H9 (cell line): Measurements from ENCODE around the gene LMCD1. TPM values are rescaled to one million over a fixed set of nuclear protein-coding genes. Genes with fewer than 3 reads are reported as not detected.

ENCODE experiments used
- DNase-seq: peaks from one replicate; pipeline ENCODE4 v3.0.0-alpha.2; 2017
- H2AFZ ChIP-seq: one replicate; pipeline ENCODE4 v1.6.1; 2013; ENCODE audit warnings: mild to moderate bottlenecking, low read length, control low read depth, moderate library complexity
- H2AK5ac ChIP-seq: 2 replicates; pipeline ENCODE4 v1.6.1; 2013; ENCODE audit warnings: low read length, control low read depth, mixed read lengths; ENCODE audit not compliant: insufficient read length
- H2BK120ac ChIP-seq: one replicate; pipeline ENCODE4 v1.6.1; 2013; ENCODE audit warnings: low read depth, mild to moderate bottlenecking, low read length, control low read depth, inconsistent platforms; ENCODE audit not compliant: poor library complexity, severe bottlenecking
- H2BK12ac ChIP-seq: 2 replicates; pipeline ENCODE4 v1.6.1; 2013; ENCODE audit warnings: low read length, control low read depth, mixed read lengths, low read depth; ENCODE audit not compliant: insufficient read length
- H2BK15ac ChIP-seq: 2 replicates; pipeline ENCODE4 v1.6.1; 2013; ENCODE audit warnings: low read depth, low read length, control low read depth
- H2BK20ac ChIP-seq: one replicate; pipeline ENCODE4 v1.6.1; 2013; ENCODE audit warnings: low read depth, mild to moderate bottlenecking, low read length, control low read depth, inconsistent platforms; ENCODE audit not compliant: poor library complexity, severe bottlenecking
- H2BK5ac ChIP-seq: 2 replicates; pipeline ENCODE4 v1.6.1; 2013; ENCODE audit warnings: low read length, control low read depth, mixed read lengths; ENCODE audit not compliant: insufficient read length
- H3K14ac ChIP-seq: 2 replicates; pipeline ENCODE4 v1.6.1; 2013; ENCODE audit warnings: low read length, control low read depth; ENCODE audit not compliant: insufficient read depth
- H3K18ac ChIP-seq: 2 replicates; pipeline ENCODE4 v1.6.1; 2013; ENCODE audit warnings: low read depth, mild to moderate bottlenecking, mixed read lengths, low read length, control low read depth; ENCODE audit not compliant: insufficient read length
- H3K23ac ChIP-seq: 2 replicates; pipeline ENCODE4 v1.6.1; 2013; ENCODE audit warnings: low read length, control low read depth, mixed read lengths, low read depth; ENCODE audit not compliant: insufficient read length
- H3K23me2 ChIP-seq: 2 replicates; pipeline ENCODE4 v1.6.1; 2013; ENCODE audit warnings: low read depth, mild to moderate bottlenecking, mixed read lengths, low read length, control low read depth; ENCODE audit not compliant: insufficient read length, poor library complexity, severe bottlenecking
- H3K27ac ChIP-seq: 2 replicates; pipeline ENCODE4 v1.5.1; 2013; ENCODE audit warnings: low read length, control low read depth, mixed read lengths, low read depth; ENCODE audit not compliant: insufficient read length
- H3K27me3 ChIP-seq: 2 replicates; pipeline ENCODE4 v1.6.1; 2013; ENCODE audit warnings: low read length, control low read depth, inconsistent platforms; ENCODE audit not compliant: insufficient read depth
- H3K4ac ChIP-seq: 2 replicates; pipeline ENCODE4 v1.6.1; 2013; ENCODE audit warnings: low read depth, mild to moderate bottlenecking, control low read depth, inconsistent platforms, low read length, moderate library complexity
- H3K4me1 ChIP-seq: 2 replicates; pipeline ENCODE4 v1.6.1; 2013; ENCODE audit warnings: low read length, control low read depth, inconsistent platforms; ENCODE audit not compliant: insufficient read depth
- H3K4me2 ChIP-seq: 2 replicates; pipeline ENCODE4 v1.6.1; 2013; ENCODE audit warnings: low read length, control low read depth, mixed read lengths; ENCODE audit not compliant: insufficient read length, insufficient read depth
- H3K56ac ChIP-seq: 2 replicates; pipeline ENCODE4 v1.6.1; 2013; ENCODE audit warnings: low read depth, mild to moderate bottlenecking, mixed read lengths, low read length, control low read depth; ENCODE audit not compliant: insufficient read length
- H3K79me1 ChIP-seq: 2 replicates; pipeline ENCODE4 v1.6.1; 2013; ENCODE audit warnings: low read depth, mild to moderate bottlenecking, moderate library complexity, low read length, control low read depth, inconsistent platforms; ENCODE audit not compliant: insufficient read depth, poor library complexity, severe bottlenecking
- H3K79me2 ChIP-seq: 2 replicates; pipeline ENCODE4 v1.6.1; 2013; ENCODE audit warnings: low read length, control low read depth, inconsistent platforms; ENCODE audit not compliant: insufficient read depth
- H3K9ac ChIP-seq: 2 replicates; pipeline ENCODE4 v1.6.1; 2013; ENCODE audit warnings: low read length, control low read depth, mixed read lengths; ENCODE audit not compliant: insufficient read length; ENCODE audit errors: extremely low read depth
- H3K9me3 ChIP-seq: one replicate; pipeline ENCODE4 v1.6.1; 2013; ENCODE audit warnings: low read depth, low read length, inconsistent platforms; ENCODE audit not compliant: control insufficient read depth
- H3T11ph ChIP-seq: one replicate; pipeline ENCODE4 v1.6.1; 2013; ENCODE audit warnings: mild to moderate bottlenecking, low read length, control low read depth, inconsistent platforms
- H4K20me1 ChIP-seq: one replicate; pipeline ENCODE4 v1.6.1; 2013; ENCODE audit not compliant: control insufficient read depth, insufficient read length, insufficient read depth
- H4K5ac ChIP-seq: 2 replicates; pipeline ENCODE4 v1.6.1; 2013; ENCODE audit warnings: low read depth, mild to moderate bottlenecking, mixed read lengths, low read length, control low read depth; ENCODE audit not compliant: insufficient read length
- H4K8ac ChIP-seq: replicated peaks from 2 replicates; pipeline ENCODE4 v1.6.1; 2013; ENCODE audit warnings: low read length, control low read depth, mixed read lengths, low read depth; ENCODE audit not compliant: insufficient read length
- H4K91ac ChIP-seq: 2 replicates; pipeline ENCODE4 v1.6.1; 2013; ENCODE audit warnings: low read depth, mild to moderate bottlenecking, moderate library complexity, mixed read lengths, low read length, control low read depth; ENCODE audit not compliant: insufficient read length
- H3K27ac Mint-ChIP-seq, 3 experiments: 2 replicates in 2 of 3; 3 replicates in 1 of 3; pipeline ENCODE4 v1.8.0; 2020 to 2021; ENCODE audit warnings: mixed read lengths in 3 of 3, mild to moderate bottlenecking in 1 of 3, moderate library complexity in 1 of 3
- H3K27me3 Mint-ChIP-seq: 2 replicates; pipeline ENCODE4 v1.8.0; 2021; ENCODE audit warnings: low read depth, mild to moderate bottlenecking, moderate library complexity, mixed read lengths
- H3K36me3 Mint-ChIP-seq, 3 experiments: 2 replicates in 2 of 3; 3 replicates in 1 of 3; pipeline ENCODE4 v1.8.0; 2020 to 2021; ENCODE audit warnings: low read depth in 3 of 3, mixed read lengths in 3 of 3; ENCODE audit not compliant: insufficient read depth in 1 of 3
- H3K4me1 Mint-ChIP-seq, 2 experiments: 2 replicates each; pipeline ENCODE4 v1.8.0; 2020; ENCODE audit warnings: mixed read lengths in 2 of 2
- H3K4me3 Mint-ChIP-seq, 2 experiments: 2 replicates in 1 of 2; 3 replicates in 1 of 2; pipeline ENCODE4 v1.8.0; 2020 to 2021; ENCODE audit warnings: mild to moderate bottlenecking in 2 of 2, mixed read lengths in 2 of 2, moderate library complexity in 1 of 2
- H3K9me3 Mint-ChIP-seq, 2 experiments: 2 replicates in 1 of 2; 3 replicates in 1 of 2; pipeline ENCODE4 v1.8.0; 2020; ENCODE audit warnings: mild to moderate bottlenecking in 2 of 2, mixed read lengths in 2 of 2, moderate library complexity in 1 of 2
- WGBS: extraction: QIAGEN DNeasy Blood & Tissue Kit; methylation state at CpG from one replicate; pipeline ENCODE4 v1.1.7; 2013; ENCODE audit warnings: missing lambda C conversion rate, low lambda C conversion rate, mixed read lengths; ENCODE audit not compliant: insufficient read length; ENCODE audit errors: extremely low coverage; 5-methylcytosine and 5-hydroxymethylcytosine counted together
- total RNA-seq: library from RNA; stranded (reverse); gene quantifications from 2 replicates; pipeline ENCODE4 v1.2.1, GENCODE V29; 2021
- TF ChIP-seq, protein P1 (sequence below): fragments of 200-600 bp; sonication (generic); conservative IDR thresholded peaks from 3 replicates; pipeline ENCODE4 v1.8.0; 2021; ENCODE audit warnings: antibody characterized with exemption, mild to moderate bottlenecking

The LMCD1 gene
- total RNA-seq, 1 experiment from 2014 or later: 19.2 TPM

DNA sequence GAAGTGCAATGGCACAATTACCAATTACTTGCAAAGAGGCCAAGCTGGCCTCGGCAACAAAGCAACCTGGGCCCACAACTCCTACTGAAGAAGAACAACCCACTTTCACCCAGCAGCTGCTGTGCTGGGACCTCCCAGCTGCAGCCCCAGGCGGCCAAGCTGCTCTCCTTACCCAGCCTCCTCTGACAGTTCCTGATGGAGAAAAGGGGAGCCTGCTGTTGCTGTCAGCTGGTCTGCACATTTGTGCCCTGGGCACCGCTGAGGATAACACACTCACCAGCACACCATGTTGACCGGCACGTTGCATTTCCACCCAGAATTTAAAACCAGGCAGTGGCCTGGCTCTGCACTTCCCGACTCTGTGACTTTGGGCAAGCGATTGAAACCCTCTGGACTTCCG, 109.3 kb downstream of the LMCD1 start:
- no peak overlapping the region for H3K23ac ChIP-seq
- no CpG with 5 or more reads among the region's 8 CpGs for WGBS
- no peak overlapping the region for H3K9ac ChIP-seq
- H3K14ac ChIP-seq: no peak overlapping the region
- H3K27me3 ChIP-seq: no peaks in the 10 kb centered on the region
- H3K4me1 Mint-ChIP-seq: peaks cover 7 to 11% of the 10 kb centered on the region in 2 experiments
- peaks cover 2% of the 10 kb centered on the region; the same call in 1 of the 2 replicates for H3K27me3 Mint-ChIP-seq
- no peak overlapping the region for H4K91ac ChIP-seq
- no peak overlapping the region for H3K4ac ChIP-seq
- H2BK5ac ChIP-seq: no peak overlapping the region
- peak overlapping the region; percentile 39 for H3K18ac ChIP-seq
- no peaks in the 10 kb centered on the region for H3K79me1 ChIP-seq
- H2BK20ac ChIP-seq: no peak overlapping the region
- H4K20me1 ChIP-seq: no peaks in the 10 kb centered on the region
- H2BK15ac ChIP-seq: no peak overlapping the region
- no peaks in the 10 kb centered on the region for H3K79me2 ChIP-seq
- H3K27ac ChIP-seq: no peak overlapping the region
- H3K56ac ChIP-seq: no peak overlapping the region
- no peak for DNase-seq
- H4K5ac ChIP-seq: no peak overlapping the region
- H3K4me2 ChIP-seq: no peak overlapping the region
- TF ChIP-seq, protein P1, sequence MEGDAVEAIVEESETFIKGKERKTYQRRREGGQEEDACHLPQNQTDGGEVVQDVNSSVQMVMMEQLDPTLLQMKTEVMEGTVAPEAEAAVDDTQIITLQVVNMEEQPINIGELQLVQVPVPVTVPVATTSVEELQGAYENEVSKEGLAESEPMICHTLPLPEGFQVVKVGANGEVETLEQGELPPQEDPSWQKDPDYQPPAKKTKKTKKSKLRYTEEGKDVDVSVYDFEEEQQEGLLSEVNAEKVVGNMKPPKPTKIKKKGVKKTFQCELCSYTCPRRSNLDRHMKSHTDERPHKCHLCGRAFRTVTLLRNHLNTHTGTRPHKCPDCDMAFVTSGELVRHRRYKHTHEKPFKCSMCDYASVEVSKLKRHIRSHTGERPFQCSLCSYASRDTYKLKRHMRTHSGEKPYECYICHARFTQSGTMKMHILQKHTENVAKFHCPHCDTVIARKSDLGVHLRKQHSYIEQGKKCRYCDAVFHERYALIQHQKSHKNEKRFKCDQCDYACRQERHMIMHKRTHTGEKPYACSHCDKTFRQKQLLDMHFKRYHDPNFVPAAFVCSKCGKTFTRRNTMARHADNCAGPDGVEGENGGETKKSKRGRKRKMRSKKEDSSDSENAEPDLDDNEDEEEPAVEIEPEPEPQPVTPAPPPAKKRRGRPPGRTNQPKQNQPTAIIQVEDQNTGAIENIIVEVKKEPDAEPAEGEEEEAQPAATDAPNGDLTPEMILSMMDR: no peak
- peaks cover 0 to 6% (median 2%) of the 10 kb centered on the region in 3 experiments; a peak in 3 of 7 replicates for H3K36me3 Mint-ChIP-seq
- no peak overlapping the region for H3K4me3 Mint-ChIP-seq
- no peak overlapping the region for H3K27ac Mint-ChIP-seq
- no peaks in the 10 kb centered on the region for H3K23me2 ChIP-seq
- no peaks in the 10 kb centered on the region; a peak in 1 of 5 replicates for H3K9me3 Mint-ChIP-seq
- H2BK120ac ChIP-seq: no peak overlapping the region
- H3K4me1 ChIP-seq: no peaks in the 10 kb centered on the region
- no peak overlapping the region for H2AFZ ChIP-seq
- H3K9me3 ChIP-seq: no peaks in the 10 kb centered on the region
- H4K8ac ChIP-seq: no peak overlapping the region
- no peak overlapping the region for H2AK5ac ChIP-seq
- H3T11ph ChIP-seq: no peak overlapping the region
- H2BK12ac ChIP-seq: no peak overlapping the region
